H1 (cell line): ENCODE results near the gene NRXN3.

Experiments
- BRCA1 ChIP-seq: IDR thresholded peaks from 2 replicates; pipeline ENCODE4 v1.6.1; 2012; ENCODE audit warnings: low read depth, low read length, improper control_type of control experiment
- CEBPB ChIP-seq: IDR thresholded peaks from 2 replicates; pipeline ENCODE4 v1.6.1; 2012; ENCODE audit warnings: low read depth, low read length
- CTBP2 ChIP-seq: IDR thresholded peaks from 2 replicates; pipeline ENCODE4 v1.7.0; 2011; ENCODE audit warnings: borderline replicate concordance, mild to moderate bottlenecking, moderate library complexity, mixed read lengths, low read length; ENCODE audit not compliant: insufficient read depth, insufficient read length
- CTCF ChIP-seq, 3 experiments: IDR thresholded peaks; 1 replicate in 2 of 3; 2 replicates in 1 of 3; pipeline versions ENCODE4 v1.5.1 to v1.6.1; 2011; ENCODE audit warnings: low read length in 3 of 3, mild to moderate bottlenecking in 3 of 3, inconsistent platforms in 2 of 3, low read depth in 1 of 3, moderate library complexity in 1 of 3; ENCODE audit not compliant: insufficient read depth in 1 of 3; ENCODE audit errors: control extremely low read depth in 1 of 3
- EP300 ChIP-seq, 2 experiments: IDR thresholded peaks; 1 replicate in 1 of 2; 2 replicates in 1 of 2; pipeline ENCODE4 v1.6.1; 2011 to 2012; ENCODE audit warnings: low read depth in 2 of 2, low read length in 2 of 2, mild to moderate bottlenecking in 2 of 2, borderline replicate concordance in 1 of 2, inconsistent platforms in 1 of 2, moderate library complexity in 1 of 2
- GABPA ChIP-seq: IDR thresholded peaks from 2 replicates; pipeline ENCODE4 v1.6.1; 2011; ENCODE audit warnings: mild to moderate bottlenecking, low read length, moderate library complexity, borderline replicate concordance; ENCODE audit not compliant: insufficient read depth
- KDM5A ChIP-seq: fragments of 200-600 bp; IDR thresholded peaks from 2 replicates; pipeline ENCODE4 v1.7.1; 2012; ENCODE audit warnings: mild to moderate bottlenecking, low read length, inconsistent platforms, mixed read lengths
- SUZ12 ChIP-seq: fragments of 200-600 bp; sonication (generic); IDR thresholded peaks from 2 replicates; pipeline ENCODE4 v1.6.1; 2012; ENCODE audit warnings: mild to moderate bottlenecking, inconsistent platforms, low read length, moderate library complexity, mixed read lengths
- ZNF274 ChIP-seq: IDR thresholded peaks from 2 replicates; pipeline ENCODE4 v1.7.0; 2012; ENCODE audit warnings: low read length, borderline replicate concordance; ENCODE audit errors: extremely low read depth

- TF ChIP-seq SUZ12: no peak
- no peak for TF ChIP-seq CEBPB
- no peak for TF ChIP-seq BRCA1
- no peak for TF ChIP-seq ZNF274
- TF ChIP-seq KDM5A: no peak
- TF ChIP-seq CTBP2: no peak
- TF ChIP-seq EP300 (IDR thresholded peaks at IDR 0.05; ENCODE audit: borderline replicate concordance in 1 of 2, low read depth in 2 of 2, low read length in 2 of 2): no peak
- TF ChIP-seq CTCF (IDR thresholded peaks at IDR 0.05; ENCODE audit: control extremely low read depth in 1 of 3, insufficient read depth in 1 of 3, low read depth in 1 of 3, low read length in 3 of 3): no peak
- TF ChIP-seq GABPA: no peak
Observed at GRCh38 chr14:78524196-78524595, 354.0 kb downstream of the NRXN3 start.
